GM12891 (cell line): Measurements from ENCODE around the gene IL17A.

Experiments used
- POLR2A ChIP-seq: IDR thresholded peaks from 2 replicates; pipeline ENCODE4 v1.6.1; 2011; ENCODE audit warnings: low read depth, low read length, control low read depth
- POLR2AphosphoS5 ChIP-seq: IDR thresholded peaks from 2 replicates; pipeline ENCODE4 v1.6.1; 2011; ENCODE audit warnings: low read depth, low read length, control low read depth

GRCh38 chr6:52233005-52233404 is 46.8 kb downstream of the IL17A start:
- TF ChIP-seq POLR2AphosphoS5, result no peak
- no peak for TF ChIP-seq POLR2A
